Mesenchymal stem cell (in vitro differentiated cells and primary cell): Measurements from ENCODE around the gene ARID5A.

ENCODE experiments used
- DNase-seq: peaks from one replicate; pipeline ENCODE4 v3.0.0-alpha.2; 2013
- H2AFZ ChIP-seq: one replicate; pipeline ENCODE4 v1.6.1; 2013; ENCODE audit warnings: low read depth, mild to moderate bottlenecking, control low read depth, inconsistent platforms, low read length, moderate library complexity
- H2AK5ac ChIP-seq: 2 replicates; pipeline ENCODE4 v1.6.1; 2013; ENCODE audit warnings: low read length, moderate library complexity, mild to moderate bottlenecking, inconsistent platforms; ENCODE audit not compliant: severe bottlenecking
- H2BK120ac ChIP-seq: one replicate; pipeline ENCODE4 v1.6.1; 2013; ENCODE audit warnings: low read depth, mild to moderate bottlenecking, inconsistent platforms, low read length, moderate library complexity
- H2BK12ac ChIP-seq, 2 experiments: one replicate each; pipeline ENCODE4 v1.6.1; 2013; ENCODE audit warnings: inconsistent platforms in 2 of 2, low read length in 2 of 2, mild to moderate bottlenecking in 2 of 2, moderate library complexity in 2 of 2, control low read depth in 1 of 2
- H2BK15ac ChIP-seq: one replicate; pipeline ENCODE4 v1.6.1; 2013; ENCODE audit warnings: mild to moderate bottlenecking, low read depth, inconsistent platforms; ENCODE audit not compliant: poor library complexity, severe bottlenecking
- H2BK5ac ChIP-seq: 2 replicates; pipeline ENCODE4 v1.6.1; 2013; ENCODE audit warnings: low read depth, mild to moderate bottlenecking, low read length, control low read depth, inconsistent platforms; ENCODE audit not compliant: poor library complexity, severe bottlenecking
- H3K14ac ChIP-seq, 2 experiments: one replicate each; pipeline ENCODE4 v1.6.1; 2013; ENCODE audit warnings: inconsistent platforms in 2 of 2, low read length in 2 of 2, control low read depth in 1 of 2, mild to moderate bottlenecking in 1 of 2, moderate library complexity in 1 of 2
- H3K18ac ChIP-seq, 2 experiments: one replicate each; pipeline ENCODE4 v1.6.1; 2013; ENCODE audit warnings: inconsistent platforms in 2 of 2, low read length in 2 of 2, control low read depth in 1 of 2, low read depth in 1 of 2, mild to moderate bottlenecking in 1 of 2
- H3K23ac ChIP-seq, 2 experiments: one replicate each; pipeline ENCODE4 v1.6.1; 2013; ENCODE audit warnings: inconsistent platforms in 2 of 2, low read length in 2 of 2, mild to moderate bottlenecking in 2 of 2, moderate library complexity in 2 of 2, control low read depth in 1 of 2
- H3K27ac ChIP-seq: 2 replicates; pipeline ENCODE4 v1.5.1; 2013; ENCODE audit warnings: mild to moderate bottlenecking, moderate library complexity, low read length, control low read depth, inconsistent platforms; ENCODE audit not compliant: poor library complexity, severe bottlenecking
- H3K27me3 ChIP-seq, 2 experiments: 2 replicates each; pipeline versions ENCODE4 v1.6.1 to v1.7.0; 2013; ENCODE audit warnings: low read length in 2 of 2, mild to moderate bottlenecking in 2 of 2, moderate library complexity in 2 of 2, control low read depth in 1 of 2, inconsistent platforms in 1 of 2; ENCODE audit not compliant: control insufficient read depth in 1 of 2, insufficient read depth in 1 of 2
- H3K36me3 ChIP-seq, 2 experiments: 2 replicates each; pipeline versions ENCODE4 v1.6.1 to v1.7.0; 2013; ENCODE audit warnings: low read length in 2 of 2, control low read depth in 1 of 2, inconsistent platforms in 1 of 2, low read depth in 1 of 2, mild to moderate bottlenecking in 1 of 2; ENCODE audit not compliant: insufficient read depth in 2 of 2, control insufficient read depth in 1 of 2
- H3K4ac ChIP-seq, 2 experiments: one replicate each; pipeline ENCODE4 v1.6.1; 2013; ENCODE audit warnings: inconsistent platforms in 2 of 2, low read length in 2 of 2, mild to moderate bottlenecking in 2 of 2, moderate library complexity in 2 of 2, control low read depth in 1 of 2, low read depth in 1 of 2
- H3K4me1 ChIP-seq: 2 replicates; pipeline ENCODE4 v1.6.1; 2013; ENCODE audit warnings: low read depth, low read length, control low read depth; ENCODE audit not compliant: control insufficient read depth, insufficient read depth
- H3K4me2 ChIP-seq: 2 replicates; pipeline ENCODE4 v1.6.1; 2013; ENCODE audit warnings: low read length, mild to moderate bottlenecking, inconsistent platforms; ENCODE audit not compliant: poor library complexity, severe bottlenecking
- H3K4me3 ChIP-seq, 2 experiments: 2 replicates each; pipeline versions ENCODE4 v1.5.1 to v1.7.0; 2013; ENCODE audit warnings: low read length in 2 of 2, mild to moderate bottlenecking in 2 of 2, control low read depth in 1 of 2, low read depth in 1 of 2; ENCODE audit not compliant: insufficient read depth in 1 of 2
- H3K79me1 ChIP-seq: replicated peaks from 2 replicates; pipeline ENCODE4 v1.6.1; 2013; ENCODE audit warnings: mild to moderate bottlenecking, control low read depth, low read length, inconsistent platforms; ENCODE audit not compliant: poor library complexity, severe bottlenecking
- H3K9ac ChIP-seq: 2 replicates; pipeline ENCODE4 v1.7.0; 2013; ENCODE audit warnings: mild to moderate bottlenecking, low read length, moderate library complexity
- H3K9me3 ChIP-seq: 2 replicates; pipeline ENCODE4 v1.7.0; 2013; ENCODE audit warnings: mild to moderate bottlenecking, low read length; ENCODE audit not compliant: control insufficient read depth
- H4K8ac ChIP-seq: one replicate; pipeline ENCODE4 v1.6.1; 2013; ENCODE audit warnings: inconsistent platforms, mild to moderate bottlenecking, low read length, moderate library complexity
- H4K91ac ChIP-seq: one replicate; pipeline ENCODE4 v1.6.1; 2013; ENCODE audit warnings: mild to moderate bottlenecking, low read length, inconsistent platforms
- WGBS: methylation state at CpG from one replicate; pipeline ENCODE4 v1.1.7; 2013; ENCODE audit warnings: mixed read lengths; 5-methylcytosine and 5-hydroxymethylcytosine counted together

ARID5A gene

DNA sequence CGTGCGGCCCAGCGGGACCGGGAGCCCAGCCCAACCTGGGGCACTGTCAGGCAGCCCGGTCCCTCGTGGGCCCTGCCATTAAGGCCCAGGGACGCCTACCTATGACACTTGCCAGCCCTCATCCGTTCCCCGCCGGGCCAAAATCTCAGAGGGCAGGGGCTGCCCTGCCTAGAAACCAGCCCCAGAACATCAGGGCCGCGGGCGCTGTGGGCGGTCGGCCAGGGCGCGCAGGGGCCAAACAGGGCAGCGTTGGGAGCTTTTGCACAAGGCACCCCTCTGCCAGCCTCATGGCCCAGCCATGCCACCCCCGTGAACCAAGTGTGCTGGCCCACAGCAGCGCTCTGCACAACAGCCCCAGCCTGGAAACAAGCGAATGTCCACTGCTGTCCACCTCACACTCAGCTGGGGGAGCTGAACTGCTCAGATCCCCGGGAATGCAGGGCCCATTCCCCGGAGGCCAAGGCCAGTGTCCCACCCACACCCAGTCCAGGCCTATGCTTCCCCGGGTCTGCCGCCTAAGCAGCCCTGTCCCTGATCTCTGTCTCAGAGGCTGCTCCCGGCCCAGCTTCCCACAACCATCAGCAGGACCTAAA, 27.9 kb upstream of the ARID5A start:
- Histone ChIP-seq H2BK5ac (no peak overlapping the region), H4K8ac (no peak overlapping the region), H3K14ac (no peak overlapping the region), H4K91ac (no peak overlapping the region), H2BK15ac (no peak overlapping the region), H2BK120ac (no peak overlapping the region), H3K27ac (no peak overlapping the region), H3K4me2 (no peak overlapping the region), H3K23ac (no peak overlapping the region), H2AFZ (peak overlapping the region; percentile 6), H3K18ac (no peak overlapping the region), H3K79me1 (no peaks in the 10 kb centered on the region), H3K36me3 (no peaks in the 10 kb centered on the region), H3K9ac (no peak overlapping the region), H3K4me1 (peaks cover 34% of the 10 kb centered on the region), H2AK5ac (no peak overlapping the region), H3K9me3 (no peaks in the 10 kb centered on the region), H2BK12ac (no peak overlapping the region), H3K27me3 (peaks cover 32 to 41% of the 10 kb centered on the region in 2 experiments), H3K4me3 (peak overlapping the region in 1 of 2 experiments; percentile 75), H3K4ac (no peak overlapping the region)
- 83% methylated on average over 26 of the region's 26 CpGs for WGBS
- no peak for DNase-seq

DNA sequence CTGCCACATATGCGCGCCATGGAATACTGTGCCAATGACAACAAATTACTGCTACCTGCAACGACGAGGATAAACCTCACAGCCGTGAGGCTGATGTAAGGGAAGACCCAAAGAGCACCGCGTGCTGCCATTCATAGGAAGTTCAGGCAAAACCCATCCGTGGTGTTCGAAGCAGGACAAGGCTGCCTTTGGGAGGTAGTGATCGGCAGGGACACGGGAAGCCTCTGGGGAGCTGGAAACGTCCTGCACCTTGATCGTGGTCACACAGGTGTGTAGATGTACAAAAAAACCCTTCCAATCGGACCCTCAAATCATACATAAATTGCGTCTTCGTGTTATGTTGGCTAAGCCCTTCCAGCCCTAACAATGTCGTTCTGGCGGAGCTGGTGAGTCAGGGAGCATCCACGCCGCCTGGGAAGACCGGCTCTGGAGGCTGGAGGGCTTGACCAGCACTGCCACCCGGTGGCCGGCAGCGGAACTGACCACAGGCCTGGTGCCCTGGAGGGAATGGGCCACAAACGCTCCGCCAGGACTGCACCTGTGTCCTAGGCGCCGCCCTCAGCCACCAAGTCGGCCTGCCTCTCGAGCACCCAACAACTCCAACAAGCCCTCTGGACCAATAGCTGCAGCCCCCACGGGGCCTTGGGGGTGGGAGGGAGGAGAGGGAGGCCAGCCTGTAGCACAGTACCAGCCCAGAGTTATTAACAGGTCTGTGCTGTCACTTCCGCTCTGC, 27.3 kb upstream of the ARID5A start:
- H3K18ac ChIP-seq: no peak overlapping the region
- H2BK12ac ChIP-seq: no peak overlapping the region
- no peak overlapping the region for H3K9ac ChIP-seq
- H3K36me3 ChIP-seq: no peaks in the 10 kb centered on the region
- H3K79me1 ChIP-seq: no peaks in the 10 kb centered on the region
- H3K27ac ChIP-seq: no peak overlapping the region
- no peak overlapping the region for H4K8ac ChIP-seq
- H2BK15ac ChIP-seq: no peak overlapping the region
- H3K27me3 ChIP-seq: peaks cover 32 to 37% of the 10 kb centered on the region in 2 experiments
- H3K9me3 ChIP-seq: no peaks in the 10 kb centered on the region
- no peak overlapping the region for H3K4me3 ChIP-seq
- no peak overlapping the region for H3K4me2 ChIP-seq
- H3K23ac ChIP-seq: no peak overlapping the region
- H2BK120ac ChIP-seq: no peak overlapping the region
- peaks cover 28% of the 10 kb centered on the region for H3K4me1 ChIP-seq
- no peak overlapping the region for H2BK5ac ChIP-seq
- peak; percentile 86 for DNase-seq
- no peak overlapping the region for H2AFZ ChIP-seq
- H3K14ac ChIP-seq: no peak overlapping the region
- no peak overlapping the region for H2AK5ac ChIP-seq
- 41% methylated on average over 22 of the region's 32 CpGs for WGBS
- no peak overlapping the region for H3K4ac ChIP-seq
- H4K91ac ChIP-seq: no peak overlapping the region

DNA sequence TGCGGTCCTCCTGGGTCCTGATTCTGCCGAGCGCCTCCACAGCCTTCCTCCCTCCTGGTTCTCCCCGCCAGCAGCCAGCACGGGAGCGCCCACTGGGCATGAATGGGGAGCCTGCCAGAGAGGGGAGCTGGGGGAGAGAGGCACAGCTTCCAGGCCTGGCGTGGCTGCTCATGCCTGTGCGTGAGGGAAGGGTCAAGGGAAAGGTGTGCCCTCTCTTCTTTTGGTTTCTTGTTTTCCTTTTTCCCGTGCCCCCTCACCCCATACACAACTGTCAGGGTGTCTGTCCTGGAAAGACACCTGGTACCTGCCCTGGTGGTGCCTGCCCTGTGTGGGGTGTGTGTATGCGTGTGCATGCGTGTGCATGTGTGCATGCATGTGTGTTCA, 26.7 kb upstream of the ARID5A start:
- Histone ChIP-seq H3K18ac (no peak overlapping the region), H3K36me3 (no peaks in the 10 kb centered on the region), H2BK12ac (no peak overlapping the region), H2BK120ac (no peak overlapping the region), H4K91ac (no peak overlapping the region), H3K79me1 (no peaks in the 10 kb centered on the region), H3K9ac (no peak overlapping the region), H3K4me3 (no peak overlapping the region), H3K4me1 (peaks cover 25% of the 10 kb centered on the region), H3K4ac (no peak overlapping the region), H3K14ac (no peak overlapping the region), H3K4me2 (no peak overlapping the region), H3K27me3 (peaks cover 32 to 42% of the 10 kb centered on the region in 2 experiments), H3K27ac (no peak overlapping the region), H2BK15ac (no peak overlapping the region), H4K8ac (no peak overlapping the region), H2AFZ (no peak overlapping the region), H2AK5ac (no peak overlapping the region), H3K23ac (no peak overlapping the region), H3K9me3 (no peaks in the 10 kb centered on the region), H2BK5ac (no peak overlapping the region)
- 60% methylated on average over 10 of the region's 11 CpGs for WGBS
- no peak for DNase-seq

DNA sequence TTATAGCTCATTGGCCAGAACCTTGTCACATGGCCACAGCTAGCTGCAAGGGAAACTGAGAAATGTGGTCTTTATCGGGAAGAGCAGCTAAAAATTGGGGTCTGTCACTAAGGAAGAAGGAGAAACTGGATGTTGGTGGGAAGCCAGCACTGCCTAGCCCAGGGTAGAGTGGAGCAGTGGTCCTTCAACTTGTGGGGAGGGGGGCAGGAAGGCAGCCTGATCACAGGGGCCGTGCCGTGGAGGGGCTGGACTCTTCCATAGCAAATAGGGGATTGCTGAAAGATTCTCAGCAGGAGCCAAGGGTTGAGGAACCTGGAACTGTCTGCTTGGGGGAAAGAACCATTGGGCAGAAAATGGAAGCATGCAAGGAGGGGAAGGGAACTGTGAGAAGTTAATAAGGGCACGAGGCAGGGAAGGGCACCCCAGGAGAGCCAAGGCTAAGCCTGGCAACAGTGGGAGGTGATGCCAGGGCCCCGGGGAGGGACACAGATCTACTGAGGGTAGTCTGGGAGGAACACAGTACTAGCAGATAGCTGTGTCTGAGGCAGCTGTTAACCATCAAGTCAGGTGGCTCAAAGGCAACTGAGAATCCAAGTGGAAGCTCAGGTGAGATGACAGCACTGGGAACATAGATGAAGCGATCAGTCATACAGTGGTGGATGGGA, 25.5 kb upstream of the ARID5A start:
- H3K18ac ChIP-seq: no peak overlapping the region
- no peaks in the 10 kb centered on the region for H3K36me3 ChIP-seq
- H3K79me1 ChIP-seq: no peaks in the 10 kb centered on the region
- H3K4me1 ChIP-seq: peaks cover 19% of the 10 kb centered on the region
- peaks cover 39 to 45% of the 10 kb centered on the region in 2 experiments for H3K27me3 ChIP-seq
- no peak overlapping the region for H3K4me2 ChIP-seq
- H3K14ac ChIP-seq: no peak overlapping the region
- H2BK5ac ChIP-seq: no peak overlapping the region
- H3K4ac ChIP-seq: no peak overlapping the region
- H2BK12ac ChIP-seq: no peak overlapping the region
- H2AK5ac ChIP-seq: no peak overlapping the region
- H3K9me3 ChIP-seq: peaks cover 6% of the 10 kb centered on the region
- no peak overlapping the region for H3K23ac ChIP-seq
- H4K8ac ChIP-seq: no peak overlapping the region
- DNase-seq: no peak
- no peak overlapping the region for H2BK120ac ChIP-seq
- no peak overlapping the region for H2BK15ac ChIP-seq
- no peak overlapping the region for H3K9ac ChIP-seq
- H4K91ac ChIP-seq: no peak overlapping the region
- no peak overlapping the region for H2AFZ ChIP-seq
- no peak overlapping the region for H3K4me3 ChIP-seq
- WGBS: 65% methylated on average over 6 of the region's 6 CpGs
- H3K27ac ChIP-seq: no peak overlapping the region
